ENCODE measurements around the gene SLFN12.

DNA sequence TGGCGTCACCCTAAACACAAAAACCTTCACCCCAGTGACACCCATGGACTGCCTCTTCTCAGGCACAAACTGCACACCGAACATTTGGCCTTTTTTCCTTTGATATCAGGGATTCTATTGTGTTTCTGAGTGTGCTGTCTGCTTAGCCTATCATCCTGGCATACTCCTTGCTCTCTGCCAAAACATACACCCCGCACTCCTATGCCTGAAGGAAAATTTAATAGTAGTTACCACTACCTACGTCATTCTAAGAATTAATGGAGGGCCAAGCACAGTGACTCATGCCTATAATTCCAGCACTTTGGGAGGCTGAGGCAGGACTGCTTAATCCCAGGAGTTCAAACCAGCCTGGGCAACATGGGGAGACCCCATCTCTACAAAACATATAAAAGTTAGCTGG is 36.2 kb upstream of the SLFN12 start:
- TF ChIP-seq CTCF (IDR thresholded peaks at IDR 0.05) (no peak), POLR2A (IDR thresholded peaks at IDR 0.05) (no peak)
